GM12801 (cell line): Measurements from ENCODE around the gene SLC5A10.

Experiments used
- CTCF ChIP-seq: IDR thresholded peaks from one replicate; pipeline ENCODE4 v1.5.1; 2011; ENCODE audit warnings: control low read depth; ENCODE audit not compliant: insufficient read length; ENCODE audit errors: extremely low read depth

Gene SLC5A10

GRCh38 chr17:18968345-18968744 lies 16.4 kb downstream of the SLC5A10 start:
- no peak for TF ChIP-seq CTCF

- TF ChIP-seq CTCF, result no peak
These were observed 17.3 kb downstream of the SLC5A10 start for GRCh38 chr17:18968945-18969887.

DNA sequence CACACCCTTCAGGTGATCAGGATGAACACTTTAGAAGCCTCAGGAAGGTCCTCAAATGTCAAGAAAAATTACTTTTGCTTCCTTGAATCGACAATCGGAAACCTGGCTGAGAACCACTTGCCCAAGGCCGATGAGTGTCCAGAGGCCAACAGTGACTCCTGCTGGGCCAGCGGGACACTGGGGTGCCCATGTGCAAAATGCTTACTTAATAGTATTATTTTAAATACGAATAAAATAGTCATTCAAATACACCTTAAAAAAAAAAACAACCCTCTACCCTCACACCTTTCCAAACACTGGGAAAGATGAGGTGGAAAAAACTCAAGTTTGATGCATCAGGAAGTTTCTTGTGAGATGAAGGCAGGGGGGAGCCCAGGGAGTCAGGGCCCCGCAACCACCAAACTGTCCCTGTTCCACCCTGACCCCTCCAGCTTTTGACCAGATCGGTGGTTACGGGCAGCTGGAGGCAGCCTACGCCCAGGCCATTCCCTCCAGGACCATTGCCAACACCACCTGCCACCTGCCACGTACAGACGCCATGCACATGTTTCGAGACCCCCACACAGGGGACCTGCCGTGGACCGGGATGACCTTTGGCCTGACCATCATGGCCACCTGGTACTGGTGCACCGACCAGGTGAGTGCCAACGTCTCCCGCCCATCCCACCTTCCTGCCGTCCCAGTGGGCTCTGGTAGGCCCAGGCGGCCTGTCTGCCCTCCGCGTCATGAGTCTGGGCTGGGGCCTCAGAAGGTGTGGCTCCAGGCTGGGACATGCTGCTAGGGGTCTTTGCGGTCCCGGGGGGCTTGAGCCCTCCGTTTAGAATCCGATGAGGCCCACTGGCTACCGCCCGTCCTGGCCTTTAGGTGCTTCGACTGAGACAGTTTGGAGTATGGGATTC lies 18.9 kb downstream of the SLC5A10 start:
- TF ChIP-seq CTCF, result no peak

GRCh38 chr17:18971801-18972200 lies 19.8 kb downstream of the SLC5A10 start:
- TF ChIP-seq CTCF, result no peak

GRCh38 chr17:18974407-18975149 lies 22.6 kb downstream of the SLC5A10 start:
- TF ChIP-seq CTCF, result no peak

- no peak for TF ChIP-seq CTCF
These were observed 23.6 kb downstream of the SLC5A10 start for GRCh38 chr17:18975597-18975996.
